GM10266 (cell line): ENCODE data around the gene PRLR.
"Not testable (repeated sequence)": the region's sequence is repeated elsewhere in the genome, so short reads cannot be mapped to it uniquely, and the experiment has no call there.

Experiments used
- DNase-seq: peaks from one replicate; pipeline ENCODE4 v3.0.0; 2012; ENCODE audit errors: extremely low spot score
- CTCF ChIP-seq: IDR thresholded peaks from 2 replicates; pipeline ENCODE4 v1.5.1; 2012; ENCODE audit warnings: mild to moderate bottlenecking, low read depth; ENCODE audit not compliant: control insufficient read depth, insufficient read depth; ENCODE audit errors: missing control alignments

The PRLR gene

DNA sequence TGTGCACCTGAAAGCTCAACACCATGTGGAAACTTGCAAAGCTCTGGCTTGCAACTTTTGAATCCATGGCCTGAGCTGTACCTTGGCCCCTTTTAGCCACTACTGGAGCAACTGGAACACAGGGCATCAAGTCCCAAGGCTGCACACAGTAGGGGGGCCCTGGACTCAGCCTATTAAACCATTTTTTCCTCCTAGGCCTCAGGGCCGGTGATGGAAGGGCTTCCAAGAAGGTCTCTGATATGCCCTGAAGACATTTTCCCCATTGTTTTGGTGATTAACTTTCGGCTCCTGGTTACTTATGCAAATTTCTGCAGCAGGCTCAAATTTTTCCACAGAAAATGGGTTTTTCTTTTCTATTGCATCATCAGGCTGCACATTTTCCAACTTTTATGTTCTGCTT lies 22.7 kb upstream of the PRLR start:
- no peak for TF ChIP-seq CTCF

GRCh38 chr5:35248843-35249780 lies 18.8 kb upstream of the PRLR start:
- no peak for TF ChIP-seq CTCF
- no peak for DNase-seq

More for the DNA sequence above, 22.7 kb upstream of the PRLR start:
- no peak for DNase-seq

DNA sequence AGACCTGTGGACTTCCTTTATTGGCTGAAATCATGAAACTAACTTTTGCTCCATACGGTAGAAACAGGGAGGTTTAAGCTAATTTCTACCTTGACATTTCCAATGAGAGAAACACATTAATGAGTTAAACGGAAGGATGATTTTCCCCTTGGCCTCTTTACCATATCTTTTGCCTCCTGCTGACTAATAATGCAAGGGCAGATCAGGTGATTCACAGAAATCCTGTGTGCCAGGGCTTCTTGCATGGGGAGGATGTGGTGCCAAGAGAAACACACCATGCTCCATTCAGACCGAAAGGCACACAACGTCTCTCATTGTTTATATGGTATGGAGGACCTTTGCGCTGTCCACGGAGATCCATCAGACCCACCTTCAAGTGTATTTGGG lies 17.4 kb upstream of the PRLR start:
- TF ChIP-seq CTCF = no peak
- no peak for DNase-seq

GRCh38 chr5:35246900-35247647 lies 16.8 kb upstream of the PRLR start:
- DNase-seq = no peak
- TF ChIP-seq CTCF = no peak

DNA sequence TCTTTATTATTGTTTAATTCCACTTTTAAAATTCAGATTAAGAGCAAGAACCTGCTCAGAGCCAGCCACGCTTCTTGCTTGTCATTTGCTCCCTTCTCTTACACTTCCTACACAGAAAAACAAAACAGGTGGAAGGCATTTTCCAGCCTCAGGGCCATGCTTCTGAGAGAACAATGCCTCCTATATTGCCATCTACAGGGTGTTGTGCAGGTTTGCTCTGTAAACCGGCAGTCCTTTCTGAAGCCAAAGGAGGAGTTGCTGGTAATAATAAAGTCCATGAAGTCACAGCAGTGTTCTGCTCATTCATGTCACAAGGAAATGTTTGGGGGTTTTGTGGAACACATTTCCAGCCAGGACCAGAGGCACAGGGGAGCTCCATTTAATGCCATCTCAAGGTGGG lies 16.1 kb upstream of the PRLR start:
- DNase-seq = no peak
- peak; percentile 12 for TF ChIP-seq CTCF

- not testable (repeated sequence) for DNase-seq
Measured at GRCh38 chr5:35245371-35245770, 15.1 kb upstream of the PRLR start.

GRCh38 chr5:35244171-35244570 lies 13.9 kb upstream of the PRLR start:
- no peak for DNase-seq

More at GRCh38 chr5:35244171-35244570, 13.9 kb upstream of the PRLR start:
- no peak for TF ChIP-seq CTCF
